ENCODE data around the gene PLEKHM2.
A peak's percentile ranks its signal among the peaks of the same experiment; 100 is the strongest.

The PLEKHM2 gene

DNA sequence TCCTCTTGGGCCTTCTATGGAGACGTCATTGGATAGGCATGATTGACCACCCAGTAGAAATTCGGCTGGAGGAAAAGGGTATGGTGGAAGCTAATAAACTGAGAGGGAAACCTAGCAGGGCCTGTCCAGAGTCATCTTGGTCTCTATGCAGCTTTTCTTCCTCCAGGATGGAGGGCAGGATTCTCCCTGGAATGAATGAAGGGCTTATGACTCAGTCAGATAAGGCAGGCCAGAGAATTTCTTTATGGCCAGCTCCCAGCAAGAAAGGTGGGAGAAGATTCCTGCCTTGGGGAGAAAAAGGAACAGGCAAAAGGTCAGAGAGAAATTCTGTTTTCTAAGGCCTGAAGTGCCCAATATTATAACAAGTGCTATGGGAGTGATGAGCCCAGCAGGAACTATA is 91.6 kb downstream of the PLEKHM2 start:
- H3K27me3 ChIP-seq, result no peaks in the 10 kb centered on the region
- DNase-seq, result no peak
- H3K4me3 ChIP-seq, result no peak overlapping the region
- no peak for TF ChIP-seq CTCF (IDR thresholded peaks at IDR 0.05)
- intact Hi-C loops (cut with DNase I; ENCODE audit: low total_unique reads), result no loop called here
- H3K27ac ChIP-seq, result peak overlapping the region; percentile 1 to 9
- peaks cover 0 to under 1% (median 0%) of the 10 kb centered on the region in 4 donors for H3K4me1 ChIP-seq
- H3K9me3 ChIP-seq, result no peaks in the 10 kb centered on the region
- peaks cover 91 to 99% (median 98%) of the 10 kb centered on the region in 3 donors for H3K36me3 ChIP-seq

- no peaks in the 10 kb centered on the region for H3K27me3 ChIP-seq
- no peak overlapping the region for H3K4me3 ChIP-seq
- H3K36me3 ChIP-seq, result peaks cover 84 to 99% (median 98%) of the 10 kb centered on the region in 3 donors
- no peaks in the 10 kb centered on the region for H3K4me1 ChIP-seq
- peak overlapping the region in 1 of 2 donors; percentile 13 for H3K27ac ChIP-seq
- no peaks in the 10 kb centered on the region for H3K9me3 ChIP-seq
- DNase-seq, result no peak
- TF ChIP-seq CTCF (IDR thresholded peaks at IDR 0.05), result no peak
- intact Hi-C loops (cut with DNase I; ENCODE audit: low total_unique reads), result no loop called here
These were observed 94.0 kb downstream of the PLEKHM2 start for GRCh38 chr1:15777909-15778707.
